HG03460 (cell line): ENCODE data around the gene PRRC2A.

Experiments
- ATAC-seq: cut with Tn5 transposase; IDR thresholded peaks from one replicate; pipeline ENCODE4 v1.9.1; 2021; ENCODE audit not compliant: unreplicated experiment

The PRRC2A gene

GRCh38 chr6:31645325-31645724 lies 24.8 kb downstream of the PRRC2A start:
- no peak for ATAC-seq

GRCh38 chr6:31651602-31652191 lies 31.2 kb downstream of the PRRC2A start:
- peak; percentile 29 for ATAC-seq

- ATAC-seq, result peak; percentile 58
Observed at GRCh38 chr6:31652925-31653724, 32.6 kb downstream of the PRRC2A start.

GRCh38 chr6:31654574-31655348 lies 34.2 kb downstream of the PRRC2A start:
- no peak for ATAC-seq

GRCh38 chr6:31655349-31656237 lies 35.1 kb downstream of the PRRC2A start, which contains the start of gene APOM:
Gene APOM, plus strand, starts transcription at chr6:31655894. Its CDS starts 73 bp downstream, at chr6:31655967.
- no peak for ATAC-seq

- no peak for ATAC-seq
Observed at GRCh38 chr6:31657406-31658157, 37.1 kb downstream of the PRRC2A start.

- no peak for ATAC-seq
Observed at GRCh38 chr6:31658158-31658688, 37.7 kb downstream of the PRRC2A start.

GRCh38 chr6:31658983-31659648 lies 38.6 kb downstream of the PRRC2A start:
- no peak for ATAC-seq

GRCh38 chr6:31659649-31660380 lies 39.3 kb downstream of the PRRC2A start:
- no peak for ATAC-seq

- peak; percentile 36 for ATAC-seq
Observed at GRCh38 chr6:31660381-31661261, 40.1 kb downstream of the PRRC2A start, which contains the start of gene C6orf47. Gene C6orf47, minus strand, starts transcription at chr6:31660778. Its CDS starts 831 bp downstream, at chr6:31659947.

- ATAC-seq, result no peak
Observed at GRCh38 chr6:31661262-31662123, 41.0 kb downstream of the PRRC2A start.

GRCh38 chr6:31662124-31662723 lies 41.7 kb downstream of the PRRC2A start:
- ATAC-seq, result no peak

GRCh38 chr6:31663126-31663960 lies 42.8 kb downstream of the PRRC2A start:
- ATAC-seq, result no peak

- no peak for ATAC-seq
Observed at GRCh38 chr6:31663961-31664789, 43.7 kb downstream of the PRRC2A start.
